Neural progenitor cell (in vitro differentiated cells): ENCODE results near the gene PYGO2.

Source experiments
- EZH2 ChIP-seq: fragments of 200-600 bp; sonication (generic); IDR thresholded peaks from 2 replicates; pipeline ENCODE4 v1.6.1; 2017; ENCODE audit warnings: antibody characterized with exemption, mild to moderate bottlenecking, moderate library complexity
- TF ChIP-seq, protein P1 (sequence below): fragments of 200-600 bp; sonication (generic); IDR thresholded peaks from 2 replicates; pipeline ENCODE4 v1.5.1; 2017; ENCODE audit warnings: antibody characterized with exemption, mild to moderate bottlenecking

DNA sequence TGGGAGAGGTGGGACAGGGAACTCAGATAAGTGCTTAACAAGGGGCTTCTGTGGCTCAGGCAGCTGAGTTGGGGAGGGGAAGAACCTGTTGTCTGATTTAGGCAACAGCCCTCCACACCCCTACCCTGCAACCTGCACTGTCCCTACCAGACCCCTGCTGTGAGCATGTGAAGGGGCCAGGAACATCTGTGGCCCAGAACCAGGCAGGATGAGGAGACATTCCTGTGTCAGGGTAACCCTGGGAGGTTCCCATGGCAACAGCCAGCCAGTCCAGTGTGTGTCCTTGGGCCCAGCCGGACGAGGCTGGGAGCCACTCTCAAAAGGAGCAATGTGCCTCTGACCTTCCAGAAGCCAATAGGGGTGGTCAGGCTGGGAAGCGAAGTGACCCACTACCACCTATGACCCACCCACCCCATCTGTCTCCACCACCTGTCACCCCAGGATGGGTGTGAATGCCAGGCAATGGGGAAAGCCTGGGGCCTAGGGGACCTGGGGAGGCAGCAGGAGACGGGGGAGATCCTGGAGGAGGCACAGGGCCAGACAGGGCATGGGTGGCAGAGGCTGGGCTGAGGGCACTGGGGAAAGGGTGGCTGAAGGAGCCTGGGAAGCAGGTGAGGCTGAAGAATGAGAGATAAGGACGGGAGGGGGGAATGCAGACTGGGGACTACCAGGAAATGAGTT lies 20.1 kb downstream of the PYGO2 start:
- TF ChIP-seq EZH2 = no peak
- TF ChIP-seq, protein P1, sequence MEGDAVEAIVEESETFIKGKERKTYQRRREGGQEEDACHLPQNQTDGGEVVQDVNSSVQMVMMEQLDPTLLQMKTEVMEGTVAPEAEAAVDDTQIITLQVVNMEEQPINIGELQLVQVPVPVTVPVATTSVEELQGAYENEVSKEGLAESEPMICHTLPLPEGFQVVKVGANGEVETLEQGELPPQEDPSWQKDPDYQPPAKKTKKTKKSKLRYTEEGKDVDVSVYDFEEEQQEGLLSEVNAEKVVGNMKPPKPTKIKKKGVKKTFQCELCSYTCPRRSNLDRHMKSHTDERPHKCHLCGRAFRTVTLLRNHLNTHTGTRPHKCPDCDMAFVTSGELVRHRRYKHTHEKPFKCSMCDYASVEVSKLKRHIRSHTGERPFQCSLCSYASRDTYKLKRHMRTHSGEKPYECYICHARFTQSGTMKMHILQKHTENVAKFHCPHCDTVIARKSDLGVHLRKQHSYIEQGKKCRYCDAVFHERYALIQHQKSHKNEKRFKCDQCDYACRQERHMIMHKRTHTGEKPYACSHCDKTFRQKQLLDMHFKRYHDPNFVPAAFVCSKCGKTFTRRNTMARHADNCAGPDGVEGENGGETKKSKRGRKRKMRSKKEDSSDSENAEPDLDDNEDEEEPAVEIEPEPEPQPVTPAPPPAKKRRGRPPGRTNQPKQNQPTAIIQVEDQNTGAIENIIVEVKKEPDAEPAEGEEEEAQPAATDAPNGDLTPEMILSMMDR = no peak
